ENCODE results near the gene TSR1.

DNA sequence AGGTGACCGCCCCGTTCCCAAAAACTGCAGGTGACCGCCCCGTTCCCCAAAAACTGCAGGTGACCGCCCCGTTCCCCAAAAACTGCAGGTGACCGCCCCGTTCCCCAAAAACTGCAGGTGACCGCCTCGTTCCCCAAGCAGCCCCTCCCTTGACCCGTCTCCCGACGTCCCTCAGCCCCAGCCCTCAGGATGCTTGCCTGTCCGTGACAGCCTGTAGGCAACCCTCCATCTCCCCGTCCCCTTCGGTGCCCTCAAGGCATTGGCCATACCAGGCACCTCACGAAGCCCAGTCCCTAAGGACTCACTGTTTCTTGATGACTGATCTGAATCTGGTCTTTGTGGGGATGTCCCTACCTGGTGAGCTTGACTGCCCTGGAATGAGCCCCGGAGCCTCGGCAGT is 26.2 kb upstream of the TSR1 start:
- TF ChIP-seq, protein P1, sequence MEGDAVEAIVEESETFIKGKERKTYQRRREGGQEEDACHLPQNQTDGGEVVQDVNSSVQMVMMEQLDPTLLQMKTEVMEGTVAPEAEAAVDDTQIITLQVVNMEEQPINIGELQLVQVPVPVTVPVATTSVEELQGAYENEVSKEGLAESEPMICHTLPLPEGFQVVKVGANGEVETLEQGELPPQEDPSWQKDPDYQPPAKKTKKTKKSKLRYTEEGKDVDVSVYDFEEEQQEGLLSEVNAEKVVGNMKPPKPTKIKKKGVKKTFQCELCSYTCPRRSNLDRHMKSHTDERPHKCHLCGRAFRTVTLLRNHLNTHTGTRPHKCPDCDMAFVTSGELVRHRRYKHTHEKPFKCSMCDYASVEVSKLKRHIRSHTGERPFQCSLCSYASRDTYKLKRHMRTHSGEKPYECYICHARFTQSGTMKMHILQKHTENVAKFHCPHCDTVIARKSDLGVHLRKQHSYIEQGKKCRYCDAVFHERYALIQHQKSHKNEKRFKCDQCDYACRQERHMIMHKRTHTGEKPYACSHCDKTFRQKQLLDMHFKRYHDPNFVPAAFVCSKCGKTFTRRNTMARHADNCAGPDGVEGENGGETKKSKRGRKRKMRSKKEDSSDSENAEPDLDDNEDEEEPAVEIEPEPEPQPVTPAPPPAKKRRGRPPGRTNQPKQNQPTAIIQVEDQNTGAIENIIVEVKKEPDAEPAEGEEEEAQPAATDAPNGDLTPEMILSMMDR (IDR thresholded peaks at IDR 0.05; ENCODE audit: insufficient read depth, low read length, poor library complexity, severe bottlenecking): no peak
- no peak for TF ChIP-seq EZH2phosphoT487 (conservative IDR thresholded peaks at IDR 0.05; ENCODE audit: low read length)

Measured in SU-DHL-6 (cell line).